ENCODE data around the gene VWA5A. TPM values are rescaled to one million over a fixed set of nuclear protein-coding genes. Genes with fewer than 3 reads are reported as not detected.

Gene VWA5A
- total and polyA plus RNA-seq, 10 of the 15 experiments (the other 5 are each of a cell fraction or from before 2014, with no cell fraction given), result 0.45 to 1.6 (median 1.0) TPM

GRCh38 chr11:124078591-124078990, 36.7 kb upstream of the VWA5A start:
- Histone ChIP-seq H2AFZ (ENCODE audit: control insufficient read depth, low read depth, low read length) (no peak overlapping the region), H3K79me2 (ENCODE audit: control insufficient read depth, insufficient read depth, low read length) (no peaks in the 10 kb centered on the region), H3K4me1 (ENCODE audit: control insufficient read depth, insufficient read depth, low read length) (peaks cover 7% of the 10 kb centered on the region; the same call in 1 of the 2 replicates), H3K4me3 (no peak overlapping the region), H3K36me3 (ENCODE audit: control insufficient read depth in 2 of 2, insufficient read depth in 2 of 2, low read length in 1 of 2) (no peaks in the 10 kb centered on the region), H3K9me3 (replicated peaks; ENCODE audit: control insufficient read depth, insufficient read depth, low read length) (no peaks in the 10 kb centered on the region), H4K20me1 (ENCODE audit: control insufficient read depth, insufficient read depth) (no peaks in the 10 kb centered on the region), H3K4me2 (ENCODE audit: control insufficient read depth, insufficient read depth) (no peak overlapping the region), H3K27me3 (replicated peaks in 1 of 2; ENCODE audit: control insufficient read depth in 2 of 2, insufficient read depth in 2 of 2, low read length in 1 of 2) (peaks cover 2% of the 10 kb centered on the region in 2 experiments; a peak in 2 of 4 replicates), H3K27ac (ENCODE audit: control insufficient read depth, insufficient read depth) (no peak overlapping the region), H3K9ac (ENCODE audit: control insufficient read depth, insufficient read depth, low read length) (no peak overlapping the region)
- intact Hi-C loops (cut with micrococcal nuclease; ENCODE audit: unreplicated experiment) (no loop called here), in situ Hi-C loops (cut with MboI) (loop anchor here (10.0 kb wide), 1 partner anchor 506 kb away; no protein-coding TSS in a partner anchor)
- BruUV-seq (replicated peaks), result no TSS peak
- no peak for ATAC-seq
- ChIA-PET CTCF (no interaction called here), SMC1A (ENCODE audit: uncharacterized antibody, unreplicated experiment) (no interaction called here), POLR2A (interaction anchor here (0.7 kb wide), 1 partner anchor 467 kb away, joined by 3 read pairs; no protein-coding TSS in a partner anchor), RAD21 (ENCODE audit: unreplicated experiment) (no interaction called here)
- DNase-seq (ENCODE audit: low read depth, low spot score), result no peak
- WGBS (ENCODE audit: insufficient coverage, insufficient replicate concordance, low lambda C conversion rate, missing lambda C conversion rate), result 62% methylated on average over 2 of the region's 2 CpGs
- no peak for FAIRE-seq
- TF ChIP-seq POLR2AphosphoS5 (IDR thresholded peaks at IDR 0.05; ENCODE audit: low read length), result no peak
- TF ChIP-seq NR2F1 (conservative IDR thresholded peaks at IDR 0.05), result no peak
- TF ChIP-seq FOXK2 (IDR thresholded peaks at IDR 0.05), result no peak
- TF ChIP-seq IKZF2 (IDR thresholded peaks at IDR 0.05), result no peak
- no peak for TF ChIP-seq MYC (IDR thresholded peaks at IDR 0.05; ENCODE audit: insufficient read depth, insufficient read length, insufficient replicate concordance, low read length, severe bottlenecking)
- TF ChIP-seq CUX1 (IDR thresholded peaks at IDR 0.05; ENCODE audit: insufficient replicate concordance, low read depth, low read length), result no peak
- TF ChIP-seq RAD21 (IDR thresholded peaks at IDR 0.05; ENCODE audit: insufficient read depth, low read depth, low read length), result no peak
